RWPE1 (cell line): ENCODE measurements around the gene PEBP1.

Experiments used
- CTCF ChIA-PET: fragments of 350-600 bp; sonication (Branson Sonifier 250); formaldehyde crosslinking; extraction: SDS; loops from one replicate; lab custom pipeline; 2021; lab: Yijun Ruan, JAX
- POLR2A ChIA-PET: fragments of 400-600 bp; formaldehyde crosslinking; extraction: SDS; loops from one replicate; lab custom pipeline; 2020; ENCODE audit warnings: antibody characterized with exemption; ENCODE audit not compliant: low non-redundant PET; lab: Yijun Ruan, JAX
- DNase-seq: peaks from one replicate; pipeline ENCODE4 v3.0.0; 2012; ENCODE audit warnings: low spot score
- H3K27ac ChIP-seq: fragments of 450-650 bp; 2 replicates; pipeline ENCODE4 v1.5.1; 2017
- TF ChIP-seq, protein P1 (sequence below): fragments of 450-650 bp; conservative IDR thresholded peaks from 2 replicates; pipeline ENCODE4 v1.5.1; 2017; ENCODE audit warnings: low read depth, mild to moderate bottlenecking

PEBP1 gene

DNA sequence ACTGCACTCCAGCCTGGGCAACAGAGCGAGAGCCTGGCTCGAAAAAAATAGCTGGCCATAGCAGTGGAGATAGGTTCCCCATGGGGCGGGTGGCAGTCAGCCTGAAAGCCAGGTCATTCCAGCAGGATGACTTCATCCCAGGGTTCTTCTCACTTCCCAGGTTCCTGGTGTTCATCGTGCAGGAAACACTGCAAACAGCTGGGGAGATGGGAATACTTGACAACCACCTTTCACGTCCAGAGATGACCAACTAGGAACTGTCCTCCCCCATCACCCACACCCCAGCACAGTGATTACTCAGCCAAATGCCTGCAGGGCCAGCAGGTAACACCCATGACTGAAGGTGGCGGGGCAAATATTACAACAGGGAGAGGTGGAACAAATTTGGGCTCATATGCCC, 33.9 kb upstream of the PEBP1 start:
- H3K27ac ChIP-seq: peak overlapping the region; percentile 83
- POLR2A ChIA-PET: interaction anchor here (0.6 kb wide), 1 partner anchor 96 kb away, joined by 4 read pairs; no protein-coding TSS in a partner anchor
- DNase-seq: peak; percentile 89
- CTCF ChIA-PET: interaction anchor here (0.8 to 1.1 kb wide), 2 partner anchors 60 to 274 kb away, joined by 3 to 4 read pairs; no protein-coding TSS in a partner anchor
- TF ChIP-seq, protein P1, sequence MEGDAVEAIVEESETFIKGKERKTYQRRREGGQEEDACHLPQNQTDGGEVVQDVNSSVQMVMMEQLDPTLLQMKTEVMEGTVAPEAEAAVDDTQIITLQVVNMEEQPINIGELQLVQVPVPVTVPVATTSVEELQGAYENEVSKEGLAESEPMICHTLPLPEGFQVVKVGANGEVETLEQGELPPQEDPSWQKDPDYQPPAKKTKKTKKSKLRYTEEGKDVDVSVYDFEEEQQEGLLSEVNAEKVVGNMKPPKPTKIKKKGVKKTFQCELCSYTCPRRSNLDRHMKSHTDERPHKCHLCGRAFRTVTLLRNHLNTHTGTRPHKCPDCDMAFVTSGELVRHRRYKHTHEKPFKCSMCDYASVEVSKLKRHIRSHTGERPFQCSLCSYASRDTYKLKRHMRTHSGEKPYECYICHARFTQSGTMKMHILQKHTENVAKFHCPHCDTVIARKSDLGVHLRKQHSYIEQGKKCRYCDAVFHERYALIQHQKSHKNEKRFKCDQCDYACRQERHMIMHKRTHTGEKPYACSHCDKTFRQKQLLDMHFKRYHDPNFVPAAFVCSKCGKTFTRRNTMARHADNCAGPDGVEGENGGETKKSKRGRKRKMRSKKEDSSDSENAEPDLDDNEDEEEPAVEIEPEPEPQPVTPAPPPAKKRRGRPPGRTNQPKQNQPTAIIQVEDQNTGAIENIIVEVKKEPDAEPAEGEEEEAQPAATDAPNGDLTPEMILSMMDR: no peak

DNA sequence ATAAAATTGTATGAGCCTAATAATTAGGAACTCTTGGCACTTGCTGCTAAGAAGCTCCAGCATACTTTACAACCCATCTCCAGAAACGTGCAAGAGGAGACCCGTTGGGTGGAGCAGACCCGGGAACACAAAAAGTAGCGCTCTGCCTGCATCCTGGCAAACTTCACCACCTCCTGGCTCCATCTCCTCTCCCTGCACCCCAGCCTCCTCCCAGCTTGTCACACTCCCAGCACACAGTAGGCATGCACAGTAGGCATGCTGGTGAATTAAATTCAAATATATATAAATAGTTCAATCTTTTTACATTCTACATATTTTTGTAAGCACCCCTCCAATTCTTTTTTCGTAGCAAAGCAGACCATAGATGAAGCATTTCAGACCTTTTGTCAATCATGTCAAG, 33.3 kb upstream of the PEBP1 start:
- ChIA-PET POLR2A (interaction anchor here (0.6 kb wide), 1 partner anchor 96 kb away, joined by 4 read pairs; no protein-coding TSS in a partner anchor), CTCF (interaction anchor here (1.0 to 1.1 kb wide), 3 partner anchors 34 to 274 kb away, joined by 3 to 4 read pairs (median 3); partner anchors contain the start of gene SUDS3)
- peak overlapping the region; percentile 83 for H3K27ac ChIP-seq
- DNase-seq: peak; percentile 29
- TF ChIP-seq, protein P1: no peak

DNA sequence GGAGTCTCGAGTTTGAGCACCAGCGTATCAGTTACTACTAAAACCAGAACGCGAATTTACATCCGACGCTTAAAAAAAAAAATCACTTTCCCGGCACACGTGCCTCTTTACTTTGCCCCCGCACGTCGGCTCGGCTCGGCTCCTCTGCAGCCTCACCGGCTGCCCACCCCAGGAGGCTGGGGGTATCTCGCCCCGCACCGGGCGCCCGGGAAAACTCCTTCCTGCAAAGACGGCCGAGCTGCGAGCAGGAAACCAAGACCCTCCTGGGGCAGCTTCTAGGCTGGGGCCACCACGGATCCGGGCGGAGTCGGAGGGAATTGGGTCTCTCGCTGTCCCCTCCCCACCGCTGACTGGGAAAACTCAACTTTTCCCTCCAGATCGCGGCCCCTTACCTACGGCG, 32.7 kb upstream of the PEBP1 start:
- H3K27ac ChIP-seq: peak overlapping the region; percentile 83
- POLR2A ChIA-PET: interaction anchor here (0.6 kb wide), 1 partner anchor 31 kb away, joined by 5 read pairs; no protein-coding TSS in a partner anchor
- TF ChIP-seq, protein P1: no peak
- CTCF ChIA-PET: interaction anchor here (1.0 to 1.2 kb wide), 3 partner anchors 18 to 273 kb away, joined by 3 to 5 read pairs (median 4); partner anchors contain the start of gene SUDS3
- peak; percentile 22 for DNase-seq

DNA sequence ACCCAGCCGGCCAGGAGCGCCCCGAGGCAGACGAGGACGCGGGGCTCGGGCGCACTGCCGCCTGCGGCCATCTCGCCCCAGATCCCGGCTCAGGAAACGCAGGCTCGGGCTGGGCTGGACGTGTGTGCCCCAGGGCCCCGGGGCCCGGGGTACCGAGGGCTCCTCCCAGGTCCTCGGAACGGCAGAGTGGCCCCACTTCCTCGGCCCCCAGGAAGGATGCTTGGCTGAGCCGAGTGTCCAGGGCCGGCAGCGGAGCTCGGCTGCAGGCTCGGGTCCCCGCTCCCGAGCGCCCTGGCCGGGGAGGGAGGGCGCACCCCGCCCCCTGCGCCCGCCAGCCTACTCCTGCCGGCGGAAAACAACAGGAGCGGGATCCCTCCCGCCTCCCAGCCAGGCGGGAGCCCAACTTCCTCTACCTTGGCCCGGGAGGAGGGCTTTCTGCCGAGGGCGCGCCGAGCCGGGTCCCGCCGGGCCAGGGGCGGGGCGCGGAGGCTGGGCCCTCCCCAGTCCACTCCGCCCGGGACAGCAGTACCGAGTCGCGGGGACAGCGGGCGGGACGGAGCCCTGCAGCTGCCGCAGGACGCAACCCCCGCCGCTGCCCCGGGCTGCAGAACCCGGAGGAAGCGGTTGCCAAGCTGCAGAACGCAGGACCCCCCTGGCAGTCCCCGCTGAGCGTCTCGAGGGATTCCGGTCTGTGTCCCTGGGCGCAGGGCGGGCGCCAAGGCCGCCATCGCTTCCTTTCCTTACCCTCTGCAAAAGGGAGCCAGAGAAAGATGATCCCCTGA, 32.1 kb upstream of the PEBP1 start, which contains the start of gene VSIG10:
Gene VSIG10, minus strand, starts transcription at position 411 of the 782 bp plus-strand sequence. Its CDS starts 340 bp downstream, at position 71.
- CTCF ChIA-PET: interaction anchor here (1.0 to 1.2 kb wide), 3 partner anchors 17 to 273 kb away, joined by 3 to 5 read pairs (median 4); partner anchors contain the start of gene SUDS3
- peak; percentile 75 for DNase-seq
- peak within 1 kb of the TSS; percentile 83 for H3K27ac ChIP-seq
- POLR2A ChIA-PET: interaction anchor here (0.6 kb wide), 1 partner anchor 31 kb away, joined by 5 read pairs; no protein-coding TSS in a partner anchor
- TF ChIP-seq, protein P1: no peak

DNA sequence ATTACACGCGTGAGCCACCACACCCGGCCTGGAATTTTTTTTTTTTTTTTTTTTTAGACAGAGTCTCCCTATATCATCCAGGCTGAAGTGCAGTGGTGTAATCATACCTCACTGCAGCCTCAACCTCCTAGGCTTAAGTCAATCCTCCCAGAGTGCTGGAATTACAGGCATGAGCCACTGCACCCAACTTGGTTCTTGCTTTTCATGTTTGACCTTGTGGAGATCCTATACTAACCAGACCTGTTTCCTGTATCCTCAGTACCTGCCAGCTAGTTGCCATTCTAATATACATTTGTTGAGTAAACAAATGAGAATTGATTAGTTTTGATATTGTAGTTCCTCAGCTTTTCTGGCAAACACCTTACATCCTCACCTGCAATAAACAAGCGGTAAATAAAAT, 28.9 kb upstream of the PEBP1 start:
- DNase-seq: no peak
- H3K27ac ChIP-seq: no peak overlapping the region
- ChIA-PET POLR2A (interaction anchor here (0.6 kb wide), 1 partner anchor 237 kb away, joined by 3 read pairs; no protein-coding TSS in a partner anchor), CTCF (interaction anchor here (0.6 kb wide), 1 partner anchor 21 kb away, joined by 5 read pairs; no protein-coding TSS in a partner anchor)
- TF ChIP-seq, protein P1: no peak

DNA sequence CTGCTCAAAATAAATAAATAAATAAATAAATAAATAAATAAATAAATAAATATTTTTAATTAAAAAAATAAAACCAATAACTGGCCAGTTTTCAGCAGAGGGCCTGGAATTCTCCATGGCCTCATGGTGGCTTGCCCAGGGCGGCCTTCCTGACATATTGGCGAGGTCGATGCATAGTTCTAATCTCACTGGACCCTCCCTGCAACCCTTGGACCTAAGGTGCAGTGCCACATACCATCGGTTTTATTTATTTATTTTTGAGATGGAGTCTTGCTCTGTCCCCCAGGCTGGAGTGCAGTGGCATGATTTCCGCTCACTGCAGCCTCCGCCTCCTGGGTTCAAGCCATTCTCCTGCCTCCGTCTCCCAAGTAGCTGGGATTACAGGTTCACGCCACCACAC, 28.2 kb upstream of the PEBP1 start:
- H3K27ac ChIP-seq: no peak overlapping the region
- TF ChIP-seq, protein P1: no peak
- POLR2A ChIA-PET: no interaction called here
- CTCF ChIA-PET: no interaction called here
- DNase-seq: no peak
